Measurements from ENCODE around the gene ERP29. TPM values are rescaled to one million over a fixed set of nuclear protein-coding genes. Genes with fewer than 3 reads are reported as not detected.
A peak's percentile ranks its signal among the peaks of the same experiment; 100 is the strongest.

Gene ERP29
- polyA plus RNA-seq, 3 donors: 158 to 207 (median 170) TPM

DNA sequence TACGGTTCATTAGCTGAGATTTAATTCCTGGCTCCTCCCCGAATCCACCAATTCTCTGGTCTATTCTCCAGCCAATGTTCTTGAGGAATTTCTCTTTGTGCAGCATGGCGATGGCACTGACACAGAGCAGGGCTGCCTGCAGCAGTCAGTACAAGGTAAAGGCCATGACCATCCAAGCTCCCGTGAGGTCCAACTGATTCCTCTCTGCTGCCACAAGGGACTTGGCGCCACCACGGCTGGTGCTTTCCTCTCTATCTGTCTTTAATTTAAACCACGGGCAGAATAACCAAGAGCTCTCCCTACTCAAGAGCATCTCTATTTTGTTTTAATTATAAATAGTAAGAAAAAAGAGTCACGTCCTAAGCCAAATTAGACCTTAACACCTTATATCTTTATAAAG, 12.4 kb upstream of the ERP29 start:
- DNase-seq: no peak
- no peak overlapping the region for H3K27ac ChIP-seq (ENCODE audit: low read depth in 1 of 2, low read length in 2 of 2)
- no peaks in the 10 kb centered on the region for H3K9me3 ChIP-seq (replicated peaks in 1 of 2; ENCODE audit: control insufficient read depth in 1 of 2, insufficient read depth in 1 of 2, low read length in 2 of 2)
- TF ChIP-seq, protein P1, sequence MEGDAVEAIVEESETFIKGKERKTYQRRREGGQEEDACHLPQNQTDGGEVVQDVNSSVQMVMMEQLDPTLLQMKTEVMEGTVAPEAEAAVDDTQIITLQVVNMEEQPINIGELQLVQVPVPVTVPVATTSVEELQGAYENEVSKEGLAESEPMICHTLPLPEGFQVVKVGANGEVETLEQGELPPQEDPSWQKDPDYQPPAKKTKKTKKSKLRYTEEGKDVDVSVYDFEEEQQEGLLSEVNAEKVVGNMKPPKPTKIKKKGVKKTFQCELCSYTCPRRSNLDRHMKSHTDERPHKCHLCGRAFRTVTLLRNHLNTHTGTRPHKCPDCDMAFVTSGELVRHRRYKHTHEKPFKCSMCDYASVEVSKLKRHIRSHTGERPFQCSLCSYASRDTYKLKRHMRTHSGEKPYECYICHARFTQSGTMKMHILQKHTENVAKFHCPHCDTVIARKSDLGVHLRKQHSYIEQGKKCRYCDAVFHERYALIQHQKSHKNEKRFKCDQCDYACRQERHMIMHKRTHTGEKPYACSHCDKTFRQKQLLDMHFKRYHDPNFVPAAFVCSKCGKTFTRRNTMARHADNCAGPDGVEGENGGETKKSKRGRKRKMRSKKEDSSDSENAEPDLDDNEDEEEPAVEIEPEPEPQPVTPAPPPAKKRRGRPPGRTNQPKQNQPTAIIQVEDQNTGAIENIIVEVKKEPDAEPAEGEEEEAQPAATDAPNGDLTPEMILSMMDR (IDR thresholded peaks at IDR 0.05): no peak
- H3K9me3 Mint-ChIP-seq: peaks cover 0 to 2% (median 0%) of the 10 kb centered on the region in 7 donors
- H3K27ac Mint-ChIP-seq: peak overlapping the region in 1 of 7 donors; percentile 56
- H3K36me3 Mint-ChIP-seq: peaks cover 10 to 11% of the 10 kb centered on the region in 2 donors
- no peak overlapping the region for H3K9ac ChIP-seq (ENCODE audit: insufficient read depth, low read length, poor library complexity, severe bottlenecking)
- no peak overlapping the region for H3K4me2 ChIP-seq (replicated peaks; ENCODE audit: extremely low read depth, low read length, poor library complexity, severe bottlenecking)
- 96% methylated on average over 4 of the region's 8 CpGs for WGBS (ENCODE audit: insufficient coverage)
- H3K4me3 ChIP-seq (replicated peaks in 1 of 3; ENCODE audit: low read depth in 2 of 3, low read length in 3 of 3): no peak overlapping the region
- peaks cover 0 to 5% (median 5%) of the 10 kb centered on the region in 3 donors for H3K27me3 Mint-ChIP-seq (ENCODE audit: low read depth in 3 of 3)
- H2AFZ ChIP-seq (ENCODE audit: insufficient read depth, low read depth, low read length, poor library complexity, severe bottlenecking): no peak overlapping the region
- peaks cover 19 to 25% of the 10 kb centered on the region in 2 donors for H3K4me1 ChIP-seq (ENCODE audit: control insufficient read depth in 1 of 2, insufficient read depth in 2 of 2, low read length in 2 of 2)
- H3K36me3 ChIP-seq (replicated peaks in 1 of 2; ENCODE audit: control insufficient read depth in 1 of 2, insufficient read depth in 2 of 2, low read length in 2 of 2): no peaks in the 10 kb centered on the region
- no peaks in the 10 kb centered on the region for H4K20me1 ChIP-seq (ENCODE audit: insufficient read depth, low read length)
- H3K4me1 Mint-ChIP-seq: peaks cover 41% of the 10 kb centered on the region
- no peaks in the 10 kb centered on the region for H3K27me3 ChIP-seq (ENCODE audit: control insufficient read depth in 2 of 2, insufficient read depth in 2 of 2, low read length in 2 of 2)
- H3K79me2 ChIP-seq (ENCODE audit: insufficient read depth, low read length): no peaks in the 10 kb centered on the region
- intact Hi-C loops (cut with micrococcal nuclease): no loop called here
- H3K4me3 Mint-ChIP-seq: no peak overlapping the region

DNA sequence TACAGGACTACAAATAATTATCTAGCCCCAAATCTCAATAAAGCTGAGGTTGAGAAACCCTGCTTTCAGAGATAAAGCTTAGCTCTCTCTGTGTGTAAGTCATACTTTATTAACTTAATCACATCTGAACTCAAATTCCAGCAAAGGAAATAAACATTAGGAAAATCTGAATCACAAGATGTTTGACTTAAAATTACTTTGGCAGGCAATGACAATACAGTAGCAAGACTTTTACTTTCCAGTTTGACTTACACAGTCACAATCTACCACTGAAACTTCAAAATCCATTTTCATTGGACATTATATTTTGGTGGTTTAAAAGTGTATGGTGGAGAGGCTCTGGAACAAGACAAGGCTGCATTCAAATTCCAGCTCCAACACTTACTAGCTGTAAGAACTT, 11.7 kb upstream of the ERP29 start:
- Histone ChIP-seq H3K9ac (ENCODE audit: insufficient read depth, low read length, poor library complexity, severe bottlenecking) (no peak overlapping the region), H3K4me1 (ENCODE audit: control insufficient read depth in 1 of 2, insufficient read depth in 2 of 2, low read length in 2 of 2) (peaks cover 22 to 27% of the 10 kb centered on the region in 2 donors), H3K9me3 (replicated peaks in 1 of 2; ENCODE audit: control insufficient read depth in 1 of 2, insufficient read depth in 1 of 2, low read length in 2 of 2) (no peaks in the 10 kb centered on the region), H3K27ac (ENCODE audit: low read depth in 1 of 2, low read length in 2 of 2) (no peak overlapping the region), H3K36me3 (replicated peaks in 1 of 2; ENCODE audit: control insufficient read depth in 1 of 2, insufficient read depth in 2 of 2, low read length in 2 of 2) (no peaks in the 10 kb centered on the region), H3K4me2 (replicated peaks; ENCODE audit: extremely low read depth, low read length, poor library complexity, severe bottlenecking) (peak overlapping the region; percentile 24), H3K4me3 (replicated peaks in 1 of 3; ENCODE audit: low read depth in 2 of 3, low read length in 3 of 3) (peak overlapping the region in 1 of 3 experiments; percentile 26), H3K79me2 (ENCODE audit: insufficient read depth, low read length) (no peaks in the 10 kb centered on the region), H4K20me1 (ENCODE audit: insufficient read depth, low read length) (no peaks in the 10 kb centered on the region), H3K27me3 (ENCODE audit: control insufficient read depth in 2 of 2, insufficient read depth in 2 of 2, low read length in 2 of 2) (no peaks in the 10 kb centered on the region), H2AFZ (ENCODE audit: insufficient read depth, low read depth, low read length, poor library complexity, severe bottlenecking) (no peak overlapping the region)
- Mint-ChIP-seq H3K9me3 (peaks cover 0 to 2% (median 0%) of the 10 kb centered on the region in 7 donors), H3K27me3 (ENCODE audit: low read depth in 3 of 3) (peaks cover 0 to 7% (median 7%) of the 10 kb centered on the region in 3 donors), H3K4me3 (no peak overlapping the region), H3K27ac (no peak overlapping the region), H3K4me1 (peaks cover 41% of the 10 kb centered on the region), H3K36me3 (peaks cover 10 to 11% of the 10 kb centered on the region in 2 donors)
- intact Hi-C loops (cut with micrococcal nuclease): no loop called here
- no peak for DNase-seq
- TF ChIP-seq, protein P1 (IDR thresholded peaks at IDR 0.05): no peak

Measured in CD14-positive monocyte (primary cell).